PC-3 (cell line): ENCODE data around the gene FGGY. TPM values are rescaled to one million over a fixed set of nuclear protein-coding genes. Genes with fewer than 3 reads are reported as not detected.

Experiments used
- ATAC-seq: fragments of 200-7000 bp; cut with Tn5 transposase; 2 replicates; pipeline ENCODE4 v1.9.1; 2020; ENCODE audit warnings: mild to moderate bottlenecking, moderate library complexity
- BruUV-seq: library from RNA; stranded (reverse); fragments of 400-500 nt; replicated peaks from 2 replicates; lab custom pipeline; 2021; lab: Mats Ljungman, UMichigan
- CTCF ChIA-PET: fragments of 300-600 bp; sonication (Branson Sonifier 250); formaldehyde crosslinking; loops from one replicate; lab custom pipeline; 2022; ENCODE audit warnings: antibody characterized with exemption; lab: Charles Lee
- POLR2A ChIA-PET: fragments of 300-600 bp; sonication (Branson Sonifier 250); formaldehyde crosslinking; loops from one replicate; lab custom pipeline; 2022; ENCODE audit warnings: antibody characterized with exemption; ENCODE audit not compliant: unreplicated experiment; lab: Charles Lee
- DNase-seq: peaks from one replicate; pipeline ENCODE4 v3.0.0-alpha.2; 2015
- H2AFZ ChIP-seq: fragments of 300-600 bp; sonication (generic); 2 replicates; pipeline ENCODE4 v1.6.0; 2016; ENCODE audit warnings: antibody characterized with exemption, low read length
- H3F3A ChIP-seq: fragments of 300-600 bp; sonication (generic); one replicate; pipeline ENCODE4 v1.6.0; 2017; ENCODE audit warnings: antibody characterized with exemption, low read length, control low read depth, mild to moderate bottlenecking; ENCODE audit not compliant: unreplicated experiment
- H3K27ac ChIP-seq: fragments of 300-600 bp; sonication (generic); 2 replicates; pipeline ENCODE4 v1.5.1; 2016; ENCODE audit warnings: mild to moderate bottlenecking, low read length
- H3K27me3 ChIP-seq: fragments of 300-600 bp; sonication (generic); 2 replicates; pipeline ENCODE4 v1.6.1; 2016; ENCODE audit warnings: low read length, mixed read lengths
- H3K36me3 ChIP-seq: fragments of 300-600 bp; sonication (generic); 2 replicates; pipeline ENCODE4 v1.6.1; 2016; ENCODE audit warnings: low read depth, mixed run types, low read length, mixed read lengths
- H3K4me1 ChIP-seq: fragments of 300-600 bp; sonication (generic); 2 replicates; pipeline ENCODE4 v1.5.1; 2016; ENCODE audit warnings: low read length; ENCODE audit not compliant: insufficient read depth
- H3K4me2 ChIP-seq: fragments of 300-600 bp; sonication (generic); 2 replicates; pipeline ENCODE4 v1.6.0; 2016; ENCODE audit warnings: low read length
- H3K4me3 ChIP-seq: fragments of 300-600 bp; sonication (generic); 2 replicates; pipeline ENCODE4 v1.5.1; 2016; ENCODE audit warnings: mild to moderate bottlenecking, low read length, mixed read lengths
- H3K79me2 ChIP-seq: fragments of 300-600 bp; sonication (generic); 2 replicates; pipeline ENCODE4 v1.6.1; 2017; ENCODE audit warnings: low read length, mixed read lengths
- H3K9ac ChIP-seq: fragments of 300-600 bp; sonication (generic); 2 replicates; pipeline ENCODE4 v1.6.0; 2016; ENCODE audit warnings: mild to moderate bottlenecking, low read length
- H3K9me2 ChIP-seq: fragments of 300-600 bp; sonication (generic); replicated peaks from 2 replicates; pipeline ENCODE4 v1.6.1; 2016; ENCODE audit warnings: mixed run types, low read length, mixed read lengths
- H3K9me3 ChIP-seq: fragments of 300-600 bp; sonication (generic); 2 replicates; pipeline ENCODE4 v1.6.1; 2016; ENCODE audit warnings: low read length, mixed read lengths
- H4K20me1 ChIP-seq: fragments of 300-600 bp; sonication (generic); 2 replicates; pipeline ENCODE4 v1.6.1; 2016; ENCODE audit warnings: low read length, mixed read lengths
- EZH2 ChIP-seq: fragments of 300-600 bp; sonication (generic); IDR thresholded peaks from one replicate; pipeline ENCODE4 v1.6.1; 2017; ENCODE audit warnings: antibody characterized with exemption, mild to moderate bottlenecking, low read length; ENCODE audit not compliant: unreplicated experiment
- EZH2phosphoT487 ChIP-seq: fragments of 300-600 bp; sonication (generic); IDR thresholded peaks from 2 replicates; pipeline ENCODE4 v1.6.1; 2018; ENCODE audit warnings: mild to moderate bottlenecking, antibody characterized with exemption, low read length, borderline replicate concordance
- intact Hi-C: fragments of 100-400 bp; cut with micrococcal nuclease; formaldehyde crosslinking; loops from 2 replicates; pipeline ENCODE4 v1.9.0; 2023
- total RNA-seq: library from RNA; depleted of rRNA; stranded (reverse); fragments of >200 nt; gene quantifications from 2 replicates; pipeline ENCODE4 v1.2.3, GENCODE V29; 2014
- TF ChIP-seq, protein P1 (sequence below): fragments of 300-600 bp; sonication (generic); conservative IDR thresholded peaks from 2 replicates; pipeline ENCODE4 v1.5.1; 2017; ENCODE audit warnings: antibody characterized with exemption, low read depth, mild to moderate bottlenecking, low read length

FGGY gene
- total RNA-seq, 1 experiment from 2014 or later, result 7.4 TPM

DNA sequence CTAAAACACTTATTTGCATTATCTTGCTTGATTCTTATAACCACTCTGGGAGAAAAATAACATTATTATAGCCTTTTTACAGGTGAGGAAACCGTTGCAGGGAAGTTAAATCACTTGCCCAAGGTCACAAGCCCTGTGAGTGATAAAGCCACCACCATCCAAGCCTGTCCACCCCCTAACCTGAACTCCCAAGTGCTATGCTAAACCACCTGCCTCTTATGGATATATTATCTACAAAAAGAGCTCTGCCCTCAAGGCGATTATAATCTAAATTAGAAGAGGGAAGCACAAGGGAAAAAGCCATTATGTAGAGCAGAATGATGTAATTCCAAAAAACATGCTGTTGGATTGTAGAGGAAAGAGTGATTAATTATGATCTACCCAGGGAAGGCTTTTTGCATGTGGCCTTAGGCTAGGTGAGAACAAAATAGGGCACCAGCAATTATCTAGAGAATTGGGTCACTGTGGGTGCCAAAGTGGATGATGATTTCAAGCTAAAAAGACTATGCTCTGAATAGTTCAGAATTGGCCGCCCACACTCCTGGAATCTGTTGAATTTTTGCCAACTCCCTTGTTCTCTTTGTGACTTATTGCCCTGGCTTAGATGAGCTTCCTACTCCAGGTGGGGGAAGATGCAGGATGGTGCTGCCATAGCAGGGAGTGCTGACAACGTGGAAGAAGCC is 205.3 kb downstream of the FGGY start:
- no peaks in the 10 kb centered on the region for H3F3A ChIP-seq
- no peaks in the 10 kb centered on the region for H3K9me2 ChIP-seq
- no peak overlapping the region for H3K27ac ChIP-seq
- H3K79me2 ChIP-seq, result no peaks in the 10 kb centered on the region
- no peaks in the 10 kb centered on the region for H3K36me3 ChIP-seq
- BruUV-seq, result no TSS peak
- H2AFZ ChIP-seq, result no peak overlapping the region
- H3K4me3 ChIP-seq, result no peak overlapping the region
- CTCF ChIA-PET, result no interaction called here
- TF ChIP-seq, protein P1, sequence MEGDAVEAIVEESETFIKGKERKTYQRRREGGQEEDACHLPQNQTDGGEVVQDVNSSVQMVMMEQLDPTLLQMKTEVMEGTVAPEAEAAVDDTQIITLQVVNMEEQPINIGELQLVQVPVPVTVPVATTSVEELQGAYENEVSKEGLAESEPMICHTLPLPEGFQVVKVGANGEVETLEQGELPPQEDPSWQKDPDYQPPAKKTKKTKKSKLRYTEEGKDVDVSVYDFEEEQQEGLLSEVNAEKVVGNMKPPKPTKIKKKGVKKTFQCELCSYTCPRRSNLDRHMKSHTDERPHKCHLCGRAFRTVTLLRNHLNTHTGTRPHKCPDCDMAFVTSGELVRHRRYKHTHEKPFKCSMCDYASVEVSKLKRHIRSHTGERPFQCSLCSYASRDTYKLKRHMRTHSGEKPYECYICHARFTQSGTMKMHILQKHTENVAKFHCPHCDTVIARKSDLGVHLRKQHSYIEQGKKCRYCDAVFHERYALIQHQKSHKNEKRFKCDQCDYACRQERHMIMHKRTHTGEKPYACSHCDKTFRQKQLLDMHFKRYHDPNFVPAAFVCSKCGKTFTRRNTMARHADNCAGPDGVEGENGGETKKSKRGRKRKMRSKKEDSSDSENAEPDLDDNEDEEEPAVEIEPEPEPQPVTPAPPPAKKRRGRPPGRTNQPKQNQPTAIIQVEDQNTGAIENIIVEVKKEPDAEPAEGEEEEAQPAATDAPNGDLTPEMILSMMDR, result no peak
- TF ChIP-seq EZH2, result no peak
- no peak for TF ChIP-seq EZH2phosphoT487
- no peaks in the 10 kb centered on the region for H3K9me3 ChIP-seq
- no peak overlapping the region for H3K9ac ChIP-seq
- ATAC-seq (no peak), DNase-seq (no peak)
- POLR2A ChIA-PET, result no interaction called here
- H3K4me1 ChIP-seq, result peaks cover 38% of the 10 kb centered on the region
- no peaks in the 10 kb centered on the region for H3K27me3 ChIP-seq
- no peak overlapping the region for H3K4me2 ChIP-seq
- H4K20me1 ChIP-seq, result no peaks in the 10 kb centered on the region
- intact Hi-C loops, result no loop called here

DNA sequence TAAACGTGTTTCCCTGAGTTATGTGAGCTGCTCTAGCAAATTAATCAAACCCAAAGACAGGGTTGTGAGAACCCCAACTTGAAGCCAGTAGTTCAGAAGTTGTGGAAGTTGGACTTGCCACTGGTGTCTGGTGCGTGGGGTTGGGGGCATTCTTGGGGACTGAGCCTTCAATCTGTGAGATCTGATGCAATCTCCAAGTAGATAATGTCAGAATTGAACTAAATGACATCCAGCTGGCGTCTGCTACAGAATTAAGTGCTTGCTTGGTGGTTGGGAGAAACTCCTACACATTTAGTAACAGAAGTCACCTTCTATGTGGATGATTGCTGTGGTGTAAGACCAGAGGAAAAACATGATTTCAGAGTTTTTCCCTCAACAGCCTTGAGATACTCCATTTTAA is 207.4 kb downstream of the FGGY start:
- H3K27ac ChIP-seq, result no peak overlapping the region
- ATAC-seq (no peak), DNase-seq (no peak)
- H3K4me2 ChIP-seq, result no peak overlapping the region
- H3K27me3 ChIP-seq, result no peaks in the 10 kb centered on the region
- H2AFZ ChIP-seq, result no peak overlapping the region
- CTCF ChIA-PET, result no interaction called here
- H3F3A ChIP-seq, result no peaks in the 10 kb centered on the region
- peaks cover 33% of the 10 kb centered on the region for H3K4me1 ChIP-seq
- intact Hi-C loops, result no loop called here
- TF ChIP-seq EZH2phosphoT487, result no peak
- TF ChIP-seq EZH2, result no peak
- TF ChIP-seq, protein P1, result no peak
- no peaks in the 10 kb centered on the region for H3K9me2 ChIP-seq
- no peaks in the 10 kb centered on the region for H3K36me3 ChIP-seq
- no peaks in the 10 kb centered on the region for H3K79me2 ChIP-seq
- no peak overlapping the region for H3K4me3 ChIP-seq
- no peaks in the 10 kb centered on the region for H3K9me3 ChIP-seq
- BruUV-seq, result no TSS peak
- POLR2A ChIA-PET, result interaction anchor here (0.6 kb wide), 1 partner anchor 721 kb away, joined by 6 read pairs; the partner anchor contains the start of gene JUN
- H3K9ac ChIP-seq, result no peak overlapping the region
- H4K20me1 ChIP-seq, result no peaks in the 10 kb centered on the region

DNA sequence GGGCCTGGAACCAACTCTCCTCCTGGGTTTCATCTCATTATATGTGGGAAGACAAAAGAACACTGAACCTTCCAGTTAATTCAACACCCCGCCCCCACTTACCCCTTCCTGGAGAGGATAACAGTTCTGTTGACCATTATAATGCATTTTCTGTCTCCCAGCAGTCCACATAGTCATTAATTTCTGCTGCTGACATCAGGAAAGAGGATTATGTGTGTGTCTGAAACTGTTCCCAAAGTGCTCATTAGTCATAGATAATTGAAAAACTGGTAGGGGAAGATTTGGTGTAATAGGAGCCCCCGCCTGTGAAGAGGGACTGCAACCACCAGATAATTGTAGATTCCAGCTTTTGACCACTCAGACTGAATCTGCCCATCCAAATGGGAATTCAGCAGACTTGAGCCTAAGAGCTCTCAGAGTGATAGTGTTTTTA is 208.7 kb downstream of the FGGY start:
- Histone ChIP-seq H3K4me1 (peaks cover 20% of the 10 kb centered on the region), H3K79me2 (no peaks in the 10 kb centered on the region), H3K4me2 (no peak overlapping the region), H3F3A (no peaks in the 10 kb centered on the region), H3K36me3 (no peaks in the 10 kb centered on the region), H3K9me2 (no peaks in the 10 kb centered on the region), H3K9me3 (no peaks in the 10 kb centered on the region), H3K4me3 (no peak overlapping the region), H3K9ac (no peak overlapping the region), H4K20me1 (no peaks in the 10 kb centered on the region), H3K27ac (no peak overlapping the region), H3K27me3 (no peaks in the 10 kb centered on the region), H2AFZ (no peak overlapping the region)
- ATAC-seq, result no peak
- BruUV-seq, result no TSS peak
- POLR2A ChIA-PET, result no interaction called here
- peak; percentile 23 for DNase-seq
- intact Hi-C loops, result loop anchor here (2.0 kb wide), 1 partner anchor 209 kb away; the partner anchor contains the start of gene FGGY
- CTCF ChIA-PET, result no interaction called here
- TF ChIP-seq EZH2 (no peak), EZH2phosphoT487 (no peak)
- TF ChIP-seq, protein P1, result no peak
